Caco-2 (cell line): ENCODE results near the gene EXTL1. TPM values are rescaled to one million over a fixed set of nuclear protein-coding genes. Genes with fewer than 3 reads are reported as not detected.

ENCODE experiments used
- BruUV-seq: library from RNA; stranded (reverse); fragments of 400-500 nt; replicated peaks from 2 replicates; lab custom pipeline; 2021; lab: Mats Ljungman, UMichigan
- CTCF ChIA-PET: fragments of 300-600 bp; sonication (Branson Sonifier 250); formaldehyde crosslinking; loops from one replicate; lab custom pipeline; 2022; ENCODE audit warnings: antibody characterized with exemption; lab: Charles Lee
- POLR2A ChIA-PET: fragments of 300-600 bp; sonication (Branson Sonifier 250); formaldehyde crosslinking; loops from one replicate; lab custom pipeline; 2022; ENCODE audit warnings: antibody characterized with exemption; lab: Charles Lee
- DNase-seq, 2 experiments: peaks; one replicate each; pipeline versions ENCODE4 v3.0.0 to v3.0.0-alpha.2; 2020 to 2022
- H3K27me3 ChIP-seq: replicated peaks from 2 replicates; pipeline ENCODE4 v1.6.0; 2011; ENCODE audit warnings: low read length; ENCODE audit not compliant: control insufficient read depth, insufficient read depth
- H3K36me3 ChIP-seq: 2 replicates; pipeline ENCODE4 v1.5.1; 2011; ENCODE audit warnings: low read length; ENCODE audit not compliant: control insufficient read depth, insufficient read depth
- H3K4me1 ChIP-seq: fragments of 250-450 bp; sonication (Bioruptor Pico); 2 replicates; pipeline ENCODE4 v1.5.1; 2020; ENCODE audit warnings: mild to moderate bottlenecking
- H3K4me3 ChIP-seq: 2 replicates; pipeline ENCODE4 v1.5.1; 2011; ENCODE audit warnings: low read depth, mild to moderate bottlenecking, control low read depth, low read length
- H3K9me3 ChIP-seq: fragments of 250-450 bp; sonication (Bioruptor Pico); 2 replicates; pipeline ENCODE4 v1.5.1; 2020; ENCODE audit warnings: mild to moderate bottlenecking, moderate library complexity
- H3K27ac Mint-ChIP-seq: one replicate; pipeline ENCODE4 v1.8.0; 2022; ENCODE audit warnings: mixed read lengths; ENCODE audit not compliant: unreplicated experiment
- H3K27me3 Mint-ChIP-seq: one replicate; pipeline ENCODE4 v1.8.0; 2022; ENCODE audit warnings: mixed read lengths; ENCODE audit not compliant: insufficient read depth, unreplicated experiment
- H3K36me3 Mint-ChIP-seq: one replicate; pipeline ENCODE4 v1.8.0; 2022; ENCODE audit warnings: mild to moderate bottlenecking, mixed read lengths; ENCODE audit not compliant: insufficient read depth, unreplicated experiment
- H3K4me1 Mint-ChIP-seq: one replicate; pipeline ENCODE4 v1.8.0; 2022; ENCODE audit warnings: low read depth, mixed read lengths; ENCODE audit not compliant: unreplicated experiment
- H3K4me3 Mint-ChIP-seq: one replicate; pipeline ENCODE4 v1.8.0; 2022; ENCODE audit warnings: mild to moderate bottlenecking, moderate library complexity, mixed read lengths; ENCODE audit not compliant: unreplicated experiment
- H3K9me3 Mint-ChIP-seq: one replicate; pipeline ENCODE4 v1.8.0; 2022; ENCODE audit warnings: mixed read lengths; ENCODE audit not compliant: unreplicated experiment
- intact Hi-C: fragments of 100-400 bp; cut with micrococcal nuclease; formaldehyde crosslinking; loops from one replicate; pipeline ENCODE4 v1.10.0; 2022; ENCODE audit not compliant: unreplicated experiment
- total RNA-seq: library from RNA; stranded (reverse); gene quantifications from 2 replicates; pipeline ENCODE4 v1.2.3, GENCODE V29; 2022
- TF ChIP-seq, protein P1 (sequence below), 2 experiments: fragments of 200-600 bp in 1 of 2; IDR thresholded peaks; 1 replicate in 1 of 2; 2 replicates in 1 of 2; pipeline versions ENCODE4 v1.5.1 to v1.8.0; 2011 to 2022; ENCODE audit warnings: antibody characterized with exemption in 1 of 2, control low read depth in 1 of 2, inconsistent platforms in 1 of 2, low read depth in 1 of 2, low read length in 1 of 2, mild to moderate bottlenecking in 1 of 2, moderate library complexity in 1 of 2; ENCODE audit not compliant: insufficient read depth in 1 of 2, severe bottlenecking in 1 of 2, unreplicated experiment in 1 of 2

The EXTL1 gene
- total RNA-seq, 1 experiment from 2014 or later, result 0.34 TPM

DNA sequence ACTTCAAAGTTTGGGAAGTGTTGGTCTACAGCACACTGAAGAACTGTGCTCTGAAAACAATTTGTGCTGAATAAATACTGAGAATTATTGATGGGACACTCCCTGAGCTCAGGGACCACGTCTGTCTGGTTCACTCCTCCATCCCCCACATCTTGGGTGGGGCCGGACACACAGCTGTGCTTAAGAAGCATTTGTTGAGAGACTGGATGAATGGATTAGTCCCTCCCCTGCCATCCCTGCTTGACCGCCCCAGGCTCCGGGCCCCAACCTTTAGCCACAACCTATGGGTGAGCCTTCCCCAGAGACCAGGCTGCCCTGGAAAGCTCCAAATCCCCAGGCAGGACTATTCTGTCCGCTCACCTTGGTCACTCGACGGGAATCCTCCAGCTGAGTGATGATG is 38.3 kb downstream of the EXTL1 start:
- ChIA-PET POLR2A (no interaction called here), CTCF (interaction anchor here (0.6 kb wide), 1 partner anchor 805 kb away, joined by 6 read pairs; no protein-coding TSS in a partner anchor)
- intact Hi-C loops, result no loop called here
- Mint-ChIP-seq H3K27me3 (no peaks in the 10 kb centered on the region), H3K36me3 (no peaks in the 10 kb centered on the region), H3K27ac (no peak overlapping the region), H3K9me3 (no peaks in the 10 kb centered on the region), H3K4me1 (peaks cover 13% of the 10 kb centered on the region), H3K4me3 (no peak overlapping the region)
- Histone ChIP-seq H3K36me3 (no peaks in the 10 kb centered on the region), H3K27me3 (no peaks in the 10 kb centered on the region), H3K9me3 (no peaks in the 10 kb centered on the region), H3K4me3 (no peak overlapping the region), H3K4me1 (no peaks in the 10 kb centered on the region)
- TF ChIP-seq, protein P1, sequence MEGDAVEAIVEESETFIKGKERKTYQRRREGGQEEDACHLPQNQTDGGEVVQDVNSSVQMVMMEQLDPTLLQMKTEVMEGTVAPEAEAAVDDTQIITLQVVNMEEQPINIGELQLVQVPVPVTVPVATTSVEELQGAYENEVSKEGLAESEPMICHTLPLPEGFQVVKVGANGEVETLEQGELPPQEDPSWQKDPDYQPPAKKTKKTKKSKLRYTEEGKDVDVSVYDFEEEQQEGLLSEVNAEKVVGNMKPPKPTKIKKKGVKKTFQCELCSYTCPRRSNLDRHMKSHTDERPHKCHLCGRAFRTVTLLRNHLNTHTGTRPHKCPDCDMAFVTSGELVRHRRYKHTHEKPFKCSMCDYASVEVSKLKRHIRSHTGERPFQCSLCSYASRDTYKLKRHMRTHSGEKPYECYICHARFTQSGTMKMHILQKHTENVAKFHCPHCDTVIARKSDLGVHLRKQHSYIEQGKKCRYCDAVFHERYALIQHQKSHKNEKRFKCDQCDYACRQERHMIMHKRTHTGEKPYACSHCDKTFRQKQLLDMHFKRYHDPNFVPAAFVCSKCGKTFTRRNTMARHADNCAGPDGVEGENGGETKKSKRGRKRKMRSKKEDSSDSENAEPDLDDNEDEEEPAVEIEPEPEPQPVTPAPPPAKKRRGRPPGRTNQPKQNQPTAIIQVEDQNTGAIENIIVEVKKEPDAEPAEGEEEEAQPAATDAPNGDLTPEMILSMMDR (IDR thresholded peaks at IDR 0.05; ENCODE audit: insufficient read depth in 1 of 2, low read depth in 1 of 2, low read length in 1 of 2, severe bottlenecking in 1 of 2, unreplicated experiment in 1 of 2), result no peak
- DNase-seq, result no peak
- BruUV-seq, result no TSS peak

DNA sequence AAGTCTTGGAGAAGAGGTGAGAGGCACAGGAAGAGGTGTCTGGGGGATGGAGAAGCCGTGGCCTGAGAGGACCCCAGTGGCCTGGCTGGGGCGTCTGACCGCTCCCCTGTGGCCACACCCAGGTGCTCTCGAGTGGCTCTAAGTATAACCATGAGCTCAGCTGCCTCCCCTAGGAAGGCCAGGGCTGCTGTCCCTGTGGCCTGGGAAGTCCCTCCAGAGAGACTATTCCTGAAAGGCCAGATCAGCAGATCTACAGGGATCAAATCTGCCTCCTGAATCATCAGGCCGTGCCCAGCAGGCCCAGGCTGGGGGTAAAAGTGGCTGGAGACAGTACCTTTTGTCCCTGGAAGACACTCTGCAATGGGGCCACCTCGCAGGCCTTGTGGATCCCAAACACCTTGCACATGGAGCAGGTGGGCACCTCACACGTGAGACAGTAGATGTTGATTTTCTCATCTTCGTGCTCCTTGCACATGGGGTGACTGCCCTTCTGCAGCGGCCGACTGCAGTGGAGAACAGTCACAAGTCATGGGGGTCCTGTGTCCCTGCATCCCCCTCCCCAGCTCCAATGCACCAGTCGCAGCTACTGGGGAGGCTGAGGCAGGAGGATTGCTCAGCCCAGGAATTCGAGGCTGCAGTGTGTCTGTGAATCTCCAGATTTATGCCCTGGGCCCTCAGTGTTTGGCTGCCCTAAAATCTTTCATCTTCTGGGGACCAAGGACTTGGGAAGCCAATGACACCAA is 39.4 kb downstream of the EXTL1 start:
- no peaks in the 10 kb centered on the region for H3K36me3 ChIP-seq
- H3K27ac Mint-ChIP-seq, result no peak overlapping the region
- no peak overlapping the region for H3K4me3 ChIP-seq
- TF ChIP-seq, protein P1 (IDR thresholded peaks at IDR 0.05; ENCODE audit: insufficient read depth in 1 of 2, low read depth in 1 of 2, low read length in 1 of 2, severe bottlenecking in 1 of 2, unreplicated experiment in 1 of 2), result no peak
- ChIA-PET POLR2A (no interaction called here), CTCF (no interaction called here)
- H3K9me3 ChIP-seq, result no peaks in the 10 kb centered on the region
- no peaks in the 10 kb centered on the region for H3K9me3 Mint-ChIP-seq
- no TSS peak for BruUV-seq
- H3K4me1 Mint-ChIP-seq, result peaks cover 14% of the 10 kb centered on the region
- H3K27me3 ChIP-seq, result no peaks in the 10 kb centered on the region
- no peak for DNase-seq
- no peaks in the 10 kb centered on the region for H3K27me3 Mint-ChIP-seq
- no peak overlapping the region for H3K4me3 Mint-ChIP-seq
- intact Hi-C loops, result no loop called here
- no peaks in the 10 kb centered on the region for H3K36me3 Mint-ChIP-seq
- H3K4me1 ChIP-seq, result no peaks in the 10 kb centered on the region

DNA sequence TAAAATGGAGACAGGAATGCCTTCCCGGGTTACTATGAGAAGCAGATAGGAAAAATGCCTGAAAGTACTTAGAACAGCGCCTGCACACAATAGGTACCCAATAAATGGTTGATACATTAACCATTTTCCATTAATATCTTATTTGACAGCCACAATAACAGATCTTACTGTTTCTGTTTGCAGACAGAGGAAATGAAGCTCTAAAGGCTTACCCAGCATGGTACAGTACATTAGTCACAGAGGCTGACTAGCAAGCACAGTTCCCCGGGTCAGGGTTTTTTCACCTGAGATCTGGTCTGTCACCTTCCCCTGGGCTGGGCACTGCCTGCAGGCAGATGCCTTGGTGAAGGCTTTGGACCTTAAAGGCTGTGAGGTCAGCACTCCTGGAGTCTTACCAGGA is 43.0 kb downstream of the EXTL1 start:
- H3K27me3 Mint-ChIP-seq, result no peaks in the 10 kb centered on the region
- intact Hi-C loops, result no loop called here

More for the DNA sequence above, 43.0 kb downstream of the EXTL1 start:
- BruUV-seq, result no TSS peak
- Mint-ChIP-seq H3K27ac (no peak overlapping the region), H3K4me1 (peaks cover 19% of the 10 kb centered on the region), H3K36me3 (no peaks in the 10 kb centered on the region), H3K9me3 (no peaks in the 10 kb centered on the region), H3K4me3 (no peak overlapping the region)
- no peaks in the 10 kb centered on the region for H3K27me3 ChIP-seq
- no peaks in the 10 kb centered on the region for H3K36me3 ChIP-seq
- TF ChIP-seq, protein P1 (IDR thresholded peaks at IDR 0.05; ENCODE audit: insufficient read depth in 1 of 2, low read depth in 1 of 2, low read length in 1 of 2, severe bottlenecking in 1 of 2, unreplicated experiment in 1 of 2), result no peak
- ChIA-PET CTCF (no interaction called here), POLR2A (no interaction called here)
- H3K4me1 ChIP-seq, result 0 out of 2 replicates have a peak, but pooled peaks cover 9% of the 10 kb centered on the region
- no peak for DNase-seq
- H3K9me3 ChIP-seq, result no peaks in the 10 kb centered on the region
- no peak overlapping the region for H3K4me3 ChIP-seq
